Tibial nerve (tissue), 4 donors: ENCODE measurements around the gene DDOST. TPM values are rescaled to one million over a fixed set of nuclear protein-coding genes. Genes with fewer than 3 reads are reported as not detected.

Experiments
- DNase-seq, 2 donors: peaks; one replicate each; pipeline ENCODE4 v3.0.0-alpha.2; 2019; ENCODE audit warnings: low spot score in 2 of 2
- H3K27ac ChIP-seq, 4 donors: fragments of 200-600 bp; sonication (generic) in 3 of 4; one replicate each; pipeline ENCODE4 v1.5.1; 2017 to 2019; ENCODE audit warnings: mild to moderate bottlenecking in 1 of 4
- H3K27me3 ChIP-seq, 2 donors: fragments of 200-600 bp; sonication (generic) in 1 of 2; one replicate each; pipeline versions ENCODE4 v1.5.1 to v1.6.0; 2017 to 2019
- H3K36me3 ChIP-seq, 3 donors: fragments of 200-600 bp; sonication (generic); one replicate each; pipeline ENCODE4 v1.5.1; 2018 to 2019
- H3K4me1 ChIP-seq, 4 donors: fragments of 200-600 bp; sonication (generic) in 3 of 4; one replicate each; pipeline ENCODE4 v1.5.1; 2017 to 2019
- H3K4me3 ChIP-seq, 4 donors: fragments of 200-600 bp; sonication (generic) in 3 of 4; one replicate each; pipeline ENCODE4 v1.5.1; 2017 to 2019; ENCODE audit warnings: mild to moderate bottlenecking in 1 of 4, moderate library complexity in 1 of 4
- H3K9me3 ChIP-seq, 4 donors: fragments of 200-600 bp; sonication (generic) in 3 of 4; one replicate each; pipeline ENCODE4 v1.5.1; 2017 to 2019
- CTCF ChIP-seq, 5 experiments: fragments of 200-600 bp in 3 of 5; fragments of 450-650 bp in 2 of 5; sonication (generic) in 3 of 5; IDR thresholded peaks; one replicate each; pipeline ENCODE4 v1.5.1; 2016 to 2019; ENCODE audit warnings: antibody characterized with exemption in 5 of 5, mild to moderate bottlenecking in 3 of 5, moderate library complexity in 2 of 5
- EP300 ChIP-seq, 2 donors: sonication (generic); formaldehyde crosslinking; IDR thresholded peaks; one replicate each; pipeline ENCODE4 v1.6.1; 2017; ENCODE audit warnings: antibody characterized with exemption in 2 of 2, mild to moderate bottlenecking in 1 of 2
- POLR2A ChIP-seq, 2 donors: fragments of 450-650 bp; IDR thresholded peaks; one replicate each; pipeline ENCODE4 v1.6.1; 2017; ENCODE audit warnings: antibody characterized with exemption in 2 of 2, mild to moderate bottlenecking in 2 of 2, moderate library complexity in 2 of 2
- WGBS, 2 donors: methylation state at CpG; one replicate each; pipeline ENCODE4 v1.1.5; 2018; 5-methylcytosine and 5-hydroxymethylcytosine counted together
- total RNA-seq, 4 donors: library from RNA; depleted of rRNA; stranded (reverse); fragments of >200 nt; gene quantifications; one replicate each; pipeline ENCODE4 v1.1.0, GENCODE V29; 2016

Gene DDOST
- total RNA-seq: 100 to 1,000 TPM in 2 of 4 donors, 10 to 100 TPM in 2; 79.7 to 115 (median 99.6) TPM

GRCh38 chr1:20661207-20662109 lies at the start of gene DDOST:
TSS of gene DDOST (minus strand) at chr1:20661369. CDS start at chr1:20661350, 19 bp downstream.
- H3K4me3 ChIP-seq: peak within 1 kb of the TSS; percentile 55 to 91 (median 86)
- 1 to 2% methylated on average over 14 to 55 of the region's 58 CpGs for WGBS, 2 donors
- no peaks in the 10 kb centered on the region for H3K27me3 ChIP-seq

GRCh38 chr1:20710469-20711284 lies 49.5 kb upstream of the DDOST start:
- H3K27ac ChIP-seq: no peak overlapping the region
- TF ChIP-seq EP300 (IDR thresholded peaks at IDR 0.05) (no peak), POLR2A (IDR thresholded peaks at IDR 0.05) (no peak), CTCF (IDR thresholded peaks at IDR 0.05) (no peak)
- no peaks in the 10 kb centered on the region for H3K36me3 ChIP-seq
- H3K4me1 ChIP-seq: no peaks in the 10 kb centered on the region
- 43 to 44% methylated on average over 18 of the region's 18 CpGs for WGBS, 2 donors
- DNase-seq: no peak
- H3K4me3 ChIP-seq: no peak overlapping the region
- no peaks in the 10 kb centered on the region for H3K9me3 ChIP-seq
- H3K27me3 ChIP-seq: peaks cover 0 to 14% of the 10 kb centered on the region in 2 donors

More at GRCh38 chr1:20661207-20662109, at the start of gene DDOST:
- Histone ChIP-seq H3K9me3 (no peaks in the 10 kb centered on the region), H3K4me1 (peaks cover 0 to 35% (median 12%) of the 10 kb centered on the region in 4 donors), H3K27ac (peak within 1 kb of the TSS; percentile 9 to 89 (median 84)), H3K36me3 (peaks cover 0 to 21% (median 0%) of the 10 kb centered on the region in 3 donors)
- peak; percentile 81 to 86 for DNase-seq
- peak in 1 of 2 donors; percentile 74 for TF ChIP-seq EP300 (IDR thresholded peaks at IDR 0.05)
- peak in 1 of 2 donors; percentile 50 for TF ChIP-seq POLR2A (IDR thresholded peaks at IDR 0.05)
- TF ChIP-seq CTCF (IDR thresholded peaks at IDR 0.05): peak in 4 of 5 experiments; percentile 37 to 71 (median 54)

GRCh38 chr1:20709868-20710267 lies 48.7 kb upstream of the DDOST start:
- no peaks in the 10 kb centered on the region for H3K9me3 ChIP-seq
- H3K27me3 ChIP-seq: peaks cover 0 to 10% of the 10 kb centered on the region in 2 donors
- no peaks in the 10 kb centered on the region for H3K4me1 ChIP-seq
- DNase-seq: no peak
- no peaks in the 10 kb centered on the region for H3K36me3 ChIP-seq
- WGBS, 2 donors: 88 to 91% methylated on average over 3 of the region's 3 CpGs
- H3K27ac ChIP-seq: no peak overlapping the region
- H3K4me3 ChIP-seq: no peak overlapping the region
- no peak for TF ChIP-seq EP300 (IDR thresholded peaks at IDR 0.05)
- TF ChIP-seq CTCF (IDR thresholded peaks at IDR 0.05): no peak
- TF ChIP-seq POLR2A (IDR thresholded peaks at IDR 0.05): no peak

GRCh38 chr1:20708891-20709290 lies 47.7 kb upstream of the DDOST start:
- Histone ChIP-seq H3K36me3 (no peaks in the 10 kb centered on the region), H3K4me3 (no peak overlapping the region), H3K4me1 (no peaks in the 10 kb centered on the region), H3K9me3 (no peaks in the 10 kb centered on the region), H3K27ac (no peak overlapping the region), H3K27me3 (peaks cover 0 to 10% of the 10 kb centered on the region in 2 donors)
- WGBS, 2 donors: 79 to 80% methylated on average over 5 of the region's 5 CpGs
- no peak for DNase-seq
- no peak for TF ChIP-seq EP300 (IDR thresholded peaks at IDR 0.05)
- no peak for TF ChIP-seq POLR2A (IDR thresholded peaks at IDR 0.05)
- TF ChIP-seq CTCF (IDR thresholded peaks at IDR 0.05): no peak
